Measurements from ENCODE around the gene C3orf70.

C3orf70 gene

GRCh38 chr3:185052631-185053030, 100.2 kb downstream of the C3orf70 start:
- TF ChIP-seq CTCF (IDR thresholded peaks at IDR 0.05) (no peak), ZFX (IDR thresholded peaks at IDR 0.05; ENCODE audit: borderline replicate concordance) (no peak)
- no peak overlapping the region for H3K27ac ChIP-seq

DNA sequence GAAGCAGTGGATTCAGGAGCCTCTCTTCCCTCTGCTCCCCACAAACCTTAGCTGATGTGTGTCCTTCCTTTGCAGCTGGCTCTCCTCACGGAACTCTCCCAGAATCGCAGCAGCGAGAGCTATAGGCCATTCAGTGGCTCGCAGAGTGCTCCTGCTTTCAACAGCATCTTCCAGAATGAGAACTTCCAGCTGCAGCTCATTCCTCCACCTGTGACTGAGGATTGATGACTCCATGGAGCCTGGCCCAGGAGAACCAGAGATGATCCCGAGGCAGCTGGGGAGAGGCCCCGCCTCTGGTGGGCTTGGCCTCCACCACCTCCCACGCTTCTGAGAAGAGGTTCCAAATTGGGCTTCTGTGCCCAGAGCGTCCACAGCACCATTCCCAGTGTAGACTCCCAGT, 101.1 kb downstream of the C3orf70 start:
- TF ChIP-seq ZFX (IDR thresholded peaks at IDR 0.05; ENCODE audit: borderline replicate concordance) (no peak), CTCF (IDR thresholded peaks at IDR 0.05) (no peak)
- no peak overlapping the region for H3K27ac ChIP-seq

DNA sequence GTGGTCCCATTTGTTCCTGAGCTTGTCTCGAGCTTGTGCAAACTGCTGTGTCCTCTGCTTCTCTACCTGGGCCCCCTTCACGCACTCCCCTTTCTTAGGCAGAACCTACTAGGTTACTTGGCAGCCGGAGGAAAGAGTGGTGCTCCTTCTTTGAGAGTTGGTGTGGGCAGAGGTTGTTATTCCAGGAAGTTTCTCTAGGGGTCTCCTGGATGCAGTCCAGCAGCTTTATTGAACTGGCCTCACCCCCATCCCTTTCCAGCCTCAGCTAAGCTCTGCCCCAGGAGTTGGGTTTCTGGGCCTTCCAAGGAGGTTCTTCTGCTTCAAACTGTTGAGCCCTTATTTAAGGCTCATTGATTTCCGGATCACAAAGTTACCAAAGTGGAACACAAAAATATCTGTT, 103.2 kb downstream of the C3orf70 start:
- H3K27ac ChIP-seq, result no peak overlapping the region
- TF ChIP-seq CTCF (IDR thresholded peaks at IDR 0.05), result no peak
- no peak for TF ChIP-seq ZFX (IDR thresholded peaks at IDR 0.05; ENCODE audit: borderline replicate concordance)

GRCh38 chr3:185046603-185047002, 106.3 kb downstream of the C3orf70 start:
- TF ChIP-seq CTCF (IDR thresholded peaks at IDR 0.05) (no peak), ZFX (IDR thresholded peaks at IDR 0.05; ENCODE audit: borderline replicate concordance) (no peak)
- no peak overlapping the region for H3K27ac ChIP-seq

- TF ChIP-seq ZFX (IDR thresholded peaks at IDR 0.05; ENCODE audit: borderline replicate concordance) (no peak), CTCF (IDR thresholded peaks at IDR 0.05) (no peak)
- H3K27ac ChIP-seq, result no peak overlapping the region
Measured at GRCh38 chr3:185046164-185046515, 106.7 kb downstream of the C3orf70 start.

GRCh38 chr3:185042312-185043050, 110.4 kb downstream of the C3orf70 start:
- TF ChIP-seq CTCF (IDR thresholded peaks at IDR 0.05), result no peak
- no peak for TF ChIP-seq ZFX (IDR thresholded peaks at IDR 0.05; ENCODE audit: borderline replicate concordance)
- no peak overlapping the region for H3K27ac ChIP-seq

DNA sequence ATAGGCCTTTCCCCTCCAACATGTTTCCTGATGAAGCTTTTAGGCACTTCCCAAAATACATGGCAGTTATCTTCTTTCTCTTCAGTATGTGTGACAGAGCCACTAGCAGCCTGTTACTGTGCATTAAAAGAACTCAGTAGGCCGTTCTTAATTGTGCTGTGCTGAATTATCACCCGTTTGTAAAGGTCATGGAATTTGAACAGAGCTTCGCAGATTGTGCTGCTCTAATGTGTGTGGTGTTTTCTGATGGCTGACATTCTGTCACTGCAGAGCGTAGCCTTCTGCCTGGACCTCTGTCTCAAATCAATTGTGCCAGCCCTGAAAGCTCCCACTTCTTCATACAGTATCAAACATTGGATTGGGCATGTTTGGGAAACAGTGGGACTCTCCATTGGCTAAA, 111.3 kb downstream of the C3orf70 start:
- no peak for TF ChIP-seq CTCF (IDR thresholded peaks at IDR 0.05)
- no peak for TF ChIP-seq ZFX (IDR thresholded peaks at IDR 0.05; ENCODE audit: borderline replicate concordance)
- H3K27ac ChIP-seq, result no peak overlapping the region

All from 22Rv1 (cell line).